ENCODE measurements around the gene RNF31. TPM values are rescaled to one million over a fixed set of nuclear protein-coding genes. Genes with fewer than 3 reads are reported as not detected.
"Not testable (repeated sequence)": the region's sequence is repeated elsewhere in the genome, so short reads cannot be mapped to it uniquely, and the experiment has no call there.

RNF31 gene
- total RNA-seq, result 20.4 and 31.1 TPM in 2 replicates

DNA sequence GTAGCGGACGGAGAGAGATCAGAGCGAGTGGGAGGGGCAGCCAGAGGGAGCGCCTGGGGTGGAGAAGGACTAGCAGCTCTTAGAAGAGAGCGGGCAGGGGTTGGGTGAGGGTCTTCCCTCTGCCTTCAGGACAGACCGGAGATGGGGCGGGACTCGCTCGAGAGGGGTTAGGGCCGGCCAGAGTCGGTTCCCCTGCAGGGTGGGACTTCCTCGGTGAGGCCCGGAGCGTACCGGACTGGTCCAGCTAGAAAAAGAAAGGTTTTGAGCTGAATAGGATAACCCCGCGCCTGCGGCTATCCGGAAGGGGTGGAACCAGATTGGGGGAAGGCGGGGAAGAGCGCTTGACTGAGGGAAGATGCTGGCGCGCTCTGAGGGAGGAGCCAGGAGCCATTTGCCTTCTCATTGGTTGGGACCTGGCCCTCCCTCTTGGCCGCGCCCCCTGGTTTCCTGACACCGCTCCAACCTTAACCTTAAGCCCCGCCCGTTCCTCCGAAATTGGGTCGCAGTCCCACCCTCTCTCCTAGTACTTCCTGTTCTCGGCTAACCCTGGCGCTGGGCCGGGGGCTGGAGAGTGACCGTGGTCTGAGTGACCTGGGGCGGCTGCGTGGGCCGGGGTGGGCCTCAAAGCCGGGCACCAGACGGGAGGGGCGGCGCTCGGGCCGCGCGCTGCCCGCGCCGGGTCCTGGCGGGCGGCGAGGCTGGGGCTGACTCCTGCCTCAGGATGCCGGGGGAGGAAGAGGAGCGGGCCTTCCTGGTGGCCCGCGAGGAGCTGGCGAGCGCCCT lies at the start of gene RNF31:
Gene RNF31 (plus strand): TSS at position 521 of the 783 bp plus-strand sequence. CDS start 201 bp downstream, at position 722.
- DNase-seq (ENCODE audit: low read depth in 2 of 2), result peak; percentile 92 to 99

- DNase-seq (ENCODE audit: low read depth in 2 of 2), result no peak
Observed at GRCh38 chr14:24098229-24098926, 48.9 kb upstream of the RNF31 start.

DNA sequence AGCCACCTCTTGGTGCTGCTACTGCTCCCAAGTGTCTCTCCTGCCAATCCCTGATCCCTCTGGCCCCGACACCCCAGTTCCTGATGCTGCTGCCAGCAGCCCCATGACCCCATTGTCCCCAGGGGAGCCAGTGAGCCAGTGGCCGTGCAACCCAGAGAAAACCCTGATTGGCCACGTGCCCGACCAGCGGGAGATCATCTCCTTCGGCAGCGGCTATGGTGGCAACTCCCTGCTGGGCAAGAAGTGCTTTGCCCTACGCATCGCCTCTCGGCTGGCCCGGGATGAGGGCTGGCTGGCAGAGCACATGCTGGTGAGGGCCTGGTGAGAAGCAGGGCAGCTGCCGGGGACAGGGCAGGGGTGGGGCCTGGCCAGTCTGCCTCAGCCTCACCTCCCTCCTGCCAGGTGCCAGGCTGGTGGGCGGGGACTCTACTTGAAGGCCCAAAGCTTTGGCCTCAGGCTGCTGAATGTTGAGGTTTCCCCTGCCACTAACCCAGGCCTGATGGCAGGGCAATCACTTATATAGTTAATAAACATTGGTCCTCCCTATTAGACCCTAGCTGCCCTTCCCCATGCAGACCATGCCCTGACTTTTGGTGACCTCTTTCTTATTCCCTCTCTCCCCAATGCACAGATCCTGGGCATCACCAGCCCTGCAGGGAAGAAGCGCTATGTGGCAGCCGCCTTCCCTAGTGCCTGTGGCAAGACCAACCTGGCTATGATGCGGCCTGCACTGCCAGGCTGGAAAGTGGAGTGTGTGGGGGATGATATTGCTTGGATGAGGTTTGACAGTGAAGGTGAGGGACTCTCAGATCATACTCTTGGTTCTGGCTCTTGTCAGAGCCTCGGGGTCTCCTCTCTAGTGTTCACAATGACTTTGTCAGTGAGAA lies 48.1 kb upstream of the RNF31 start:
- no peak for DNase-seq (ENCODE audit: low read depth in 2 of 2)

DNA sequence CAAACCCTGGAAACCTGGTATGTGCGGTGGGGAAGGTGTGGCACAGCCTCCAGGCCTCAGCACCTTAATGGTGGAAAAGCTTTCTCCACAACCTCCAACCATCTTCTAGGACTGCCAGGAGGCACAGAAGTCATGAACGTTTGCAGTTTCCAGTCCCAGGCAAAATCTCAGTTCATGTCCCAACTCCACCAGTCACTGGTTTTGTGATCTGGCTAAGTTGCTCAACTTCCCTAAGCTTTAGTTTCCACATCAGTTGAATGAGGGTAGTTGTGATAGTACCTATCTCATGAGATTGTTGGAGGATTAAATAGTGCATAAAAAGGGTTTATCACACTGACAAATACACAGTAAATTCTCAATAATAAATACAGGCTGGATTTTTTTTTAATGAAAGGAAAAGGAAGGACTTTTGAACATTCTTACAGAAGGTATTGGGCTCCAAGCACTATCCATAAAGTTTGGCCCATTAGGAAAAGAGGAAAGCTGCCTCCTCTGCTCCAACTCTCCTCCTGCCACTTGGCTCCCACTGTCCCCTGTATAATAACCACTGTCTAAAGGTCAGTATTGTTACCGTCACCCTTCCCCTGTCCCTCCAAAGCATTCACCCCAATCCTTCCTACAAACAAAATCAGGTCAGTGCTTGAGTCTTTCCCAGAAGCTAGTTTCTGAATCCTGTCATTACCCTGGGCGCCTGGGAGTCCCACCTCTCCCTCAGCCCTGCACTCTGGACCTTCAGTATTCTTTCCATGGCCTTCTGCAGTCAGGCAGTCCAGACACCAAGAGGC lies 46.9 kb upstream of the RNF31 start:
- DNase-seq (ENCODE audit: low read depth in 2 of 2), result no peak

GRCh38 chr14:24100982-24101494 lies 46.3 kb upstream of the RNF31 start:
- DNase-seq (ENCODE audit: low read depth in 2 of 2), result no peak

DNA sequence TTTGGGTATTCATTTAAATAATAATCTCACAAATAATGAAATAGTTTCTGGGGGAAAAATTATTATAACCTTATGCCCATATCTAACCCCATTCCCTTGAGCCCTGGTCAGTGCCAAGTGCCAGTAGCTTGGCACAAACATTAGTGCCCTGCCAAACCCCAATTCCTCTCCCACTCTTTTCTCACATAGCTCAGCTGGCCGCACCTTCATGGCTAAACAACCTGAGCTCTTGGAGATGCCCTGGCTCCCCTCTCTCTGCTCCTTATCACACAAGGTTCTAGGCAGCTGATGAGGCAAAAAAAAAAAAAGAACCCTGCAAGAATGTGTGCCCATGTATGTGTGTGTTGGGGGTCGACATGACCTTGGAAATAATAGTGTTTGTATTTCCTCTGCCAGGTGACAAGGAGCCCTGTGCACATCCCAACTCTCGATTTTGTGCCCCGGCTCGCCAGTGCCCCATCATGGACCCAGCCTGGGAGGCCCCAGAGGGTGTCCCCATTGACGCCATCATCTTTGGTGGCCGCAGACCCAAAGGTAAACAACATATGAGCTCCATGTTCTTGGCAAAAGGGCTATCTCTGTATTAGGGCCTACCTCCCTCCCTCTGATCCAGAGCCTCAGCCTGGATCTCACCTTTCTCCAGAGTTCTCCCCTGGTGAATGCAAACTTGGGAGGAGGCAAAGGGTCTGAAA lies 44.8 kb upstream of the RNF31 start:
- DNase-seq (ENCODE audit: low read depth in 2 of 2), result no peak

DNA sequence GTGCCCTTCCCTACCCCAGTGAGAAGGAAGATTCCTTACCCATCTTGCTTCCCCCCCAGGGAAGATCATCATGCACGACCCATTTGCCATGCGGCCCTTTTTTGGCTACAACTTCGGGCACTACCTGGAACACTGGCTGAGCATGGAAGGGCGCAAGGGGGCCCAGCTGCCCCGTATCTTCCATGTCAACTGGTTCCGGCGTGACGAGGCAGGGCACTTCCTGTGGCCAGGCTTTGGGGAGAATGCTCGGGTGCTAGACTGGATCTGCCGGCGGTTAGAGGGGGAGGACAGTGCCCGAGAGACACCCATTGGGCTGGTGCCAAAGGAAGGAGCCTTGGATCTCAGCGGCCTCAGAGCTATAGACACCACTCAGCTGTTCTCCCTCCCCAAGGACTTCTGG lies 43.8 kb upstream of the RNF31 start:
- DNase-seq (ENCODE audit: low read depth in 2 of 2), result no peak

- not testable (repeated sequence) for DNase-seq (ENCODE audit: low read depth in 2 of 2)
Observed at GRCh38 chr14:24105609-24106239, 41.6 kb upstream of the RNF31 start.

DNA sequence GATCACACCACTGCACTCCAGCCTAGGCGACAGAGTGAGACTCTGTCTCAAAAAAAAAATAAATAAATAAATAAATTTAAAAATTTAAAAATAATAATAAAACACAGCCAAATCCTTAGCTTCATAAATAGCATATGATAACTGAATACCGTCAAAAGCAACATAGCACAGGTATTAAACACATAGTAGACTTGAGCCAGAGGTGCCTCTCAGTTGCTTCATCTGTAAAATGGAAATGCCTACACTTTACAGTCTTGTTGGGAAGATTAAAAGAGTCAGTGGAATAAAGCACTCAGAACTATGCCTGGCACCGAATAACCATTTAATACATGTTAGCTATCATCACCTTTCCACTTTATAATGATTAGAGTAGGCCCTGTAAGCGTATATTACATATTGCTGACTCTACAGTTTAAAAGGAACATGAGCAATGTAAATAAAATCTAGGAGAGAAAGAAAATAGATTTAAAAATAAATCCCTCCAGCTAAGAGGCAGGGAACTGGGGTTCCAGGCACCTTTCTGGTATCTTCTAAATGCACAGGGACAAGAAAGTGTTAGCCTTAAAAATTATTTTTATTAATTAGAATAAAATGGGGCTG lies 40.5 kb upstream of the RNF31 start:
- DNase-seq (ENCODE audit: low read depth in 2 of 2), result no peak

DNA sequence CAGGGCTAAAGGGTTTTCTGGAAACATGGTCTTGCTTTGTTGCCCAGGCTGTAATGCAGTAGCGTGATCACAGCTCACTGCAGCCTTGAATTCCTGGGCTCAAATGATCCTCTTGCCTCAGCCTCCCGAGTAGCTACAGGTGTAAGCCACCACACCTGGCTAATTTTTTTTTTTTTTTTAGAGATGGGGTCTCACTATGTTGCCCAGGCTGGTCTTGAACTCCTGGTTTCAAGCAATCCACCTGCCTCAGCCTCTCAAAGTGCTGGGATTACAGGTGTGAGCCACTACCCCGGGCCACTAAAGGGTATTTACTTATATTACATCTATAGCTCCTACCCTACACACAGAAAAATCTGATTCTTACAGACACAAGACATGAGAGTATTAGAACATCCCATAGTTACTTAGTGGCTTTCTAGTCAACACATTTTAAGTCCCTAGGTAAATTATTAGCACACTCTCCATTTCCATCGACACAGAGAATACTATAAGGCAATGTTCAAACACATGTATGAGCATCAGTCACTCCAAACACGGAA lies 38.9 kb upstream of the RNF31 start:
- no peak for DNase-seq (ENCODE audit: low read depth in 2 of 2)

- no peak for DNase-seq (ENCODE audit: low read depth in 2 of 2)
Observed at GRCh38 chr14:24110060-24110459, 37.2 kb upstream of the RNF31 start.

GRCh38 chr14:24110523-24110922 lies 36.8 kb upstream of the RNF31 start:
- no peak for DNase-seq (ENCODE audit: low read depth in 2 of 2)

GRCh38 chr14:24113379-24113800 lies 33.9 kb upstream of the RNF31 start:
- no peak for DNase-seq (ENCODE audit: low read depth in 2 of 2)

- DNase-seq (ENCODE audit: low read depth in 2 of 2), result peak; percentile 41 to 81
Observed at GRCh38 chr14:24113801-24114531, 33.3 kb upstream of the RNF31 start.

GRCh38 chr14:24114532-24115421 lies 32.5 kb upstream of the RNF31 start, which contains the start of the genes DCAF11 and NRL:
Gene DCAF11 (plus strand): TSS chr14:24114777. CDS start chr14:24115595, 818 bp downstream.
Gene NRL (minus strand): TSS chr14:24114949. CDS start chr14:24082848, 32,101 bp downstream.
- peak; percentile 99 to 100 for DNase-seq (ENCODE audit: low read depth in 2 of 2)

DNA sequence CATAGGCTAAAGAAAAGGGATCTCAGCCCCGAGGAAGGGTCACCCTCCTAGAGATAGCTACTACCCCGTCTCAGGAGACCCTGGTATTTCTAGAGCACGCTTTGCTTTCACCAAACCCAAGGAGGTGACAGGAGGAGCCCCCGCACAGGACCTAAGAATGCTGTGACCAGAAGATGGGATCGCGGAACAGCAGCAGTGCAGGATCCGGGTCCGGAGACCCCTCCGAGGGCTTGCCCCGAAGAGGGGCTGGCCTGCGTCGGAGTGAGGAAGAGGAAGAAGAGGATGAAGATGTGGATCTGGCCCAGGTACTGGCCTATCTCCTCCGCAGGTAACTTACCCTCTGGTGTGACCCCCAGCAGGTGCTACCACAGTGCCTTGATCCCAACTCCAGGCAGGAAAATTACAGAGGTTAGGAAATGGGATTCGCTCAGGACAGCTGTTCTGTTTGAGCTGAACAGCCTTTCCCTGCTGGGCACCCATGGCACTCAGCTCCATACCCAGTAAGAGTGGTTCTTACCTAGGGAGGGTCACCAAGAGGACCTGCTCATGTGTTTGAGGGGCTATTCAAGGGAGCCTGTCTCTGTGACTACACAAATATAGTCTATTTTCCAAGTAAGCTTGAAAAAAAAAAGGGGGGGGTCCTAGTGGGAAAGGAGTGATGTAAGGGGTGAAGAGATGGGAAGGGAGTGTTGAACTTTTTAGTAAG lies 31.7 kb upstream of the RNF31 start:
- DNase-seq (ENCODE audit: low read depth in 2 of 2), result no peak

Measured in dermis microvascular lymphatic vessel endothelial cell (primary cell).